ENCODE measurements around the gene SAFB2. TPM values are rescaled to one million over a fixed set of nuclear protein-coding genes. Genes with fewer than 3 reads are reported as not detected.

Gene SAFB2
- total and polyA plus RNA-seq, 10 of the 15 experiments (the other 5 are each of a cell fraction or from before 2014, with no cell fraction given): 4.5 to 89.2 (median 42.9) TPM

DNA sequence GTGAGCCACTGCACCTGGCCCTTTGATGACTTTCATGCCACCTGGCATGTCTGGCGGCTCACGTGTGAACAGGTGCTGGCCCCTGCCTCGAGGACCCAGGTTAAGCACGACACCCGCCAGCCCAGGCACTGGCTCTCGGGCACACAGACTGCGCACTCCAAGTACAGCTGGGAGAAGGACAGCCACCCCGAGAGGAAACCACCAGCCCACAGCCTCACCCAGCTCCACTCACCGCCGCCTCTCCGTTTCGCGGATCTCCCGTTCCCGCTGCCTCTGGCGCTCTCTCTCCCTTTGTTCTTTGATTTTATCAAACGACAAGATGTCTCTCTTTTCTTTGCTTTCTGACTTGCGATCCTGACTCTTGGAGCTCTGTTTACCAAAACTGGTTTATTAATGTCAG, 27.4 kb downstream of the SAFB2 start:
- FAIRE-seq (no peak), DNase-seq (ENCODE audit: low read depth, low spot score) (no peak), ATAC-seq (no peak)
- Histone ChIP-seq H3K4me1 (ENCODE audit: control insufficient read depth, insufficient read depth, low read length) (no peaks in the 10 kb centered on the region), H3K27ac (ENCODE audit: control insufficient read depth, insufficient read depth) (no peak overlapping the region), H3K9ac (ENCODE audit: control insufficient read depth, insufficient read depth, low read length) (no peak overlapping the region), H4K20me1 (ENCODE audit: control insufficient read depth, insufficient read depth) (no peaks in the 10 kb centered on the region), H2AFZ (ENCODE audit: control insufficient read depth, low read depth, low read length) (no peak overlapping the region), H3K27me3 (replicated peaks in 1 of 2; ENCODE audit: control insufficient read depth in 2 of 2, insufficient read depth in 2 of 2, low read length in 1 of 2) (no peaks in the 10 kb centered on the region), H3K9me3 (replicated peaks; ENCODE audit: control insufficient read depth, insufficient read depth, low read length) (no peaks in the 10 kb centered on the region), H3K79me2 (ENCODE audit: control insufficient read depth, insufficient read depth, low read length) (no peaks in the 10 kb centered on the region), H3K4me3 (no peak overlapping the region), H3K36me3 (ENCODE audit: control insufficient read depth in 2 of 2, insufficient read depth in 2 of 2, low read length in 1 of 2) (peaks cover 45 to 56% of the 10 kb centered on the region in 2 experiments), H3K4me2 (ENCODE audit: control insufficient read depth, insufficient read depth) (no peak overlapping the region)
- WGBS (ENCODE audit: insufficient coverage, insufficient replicate concordance, low lambda C conversion rate, missing lambda C conversion rate): 97% methylated on average over 18 of the region's 18 CpGs
- CTCF ChIA-PET: no interaction called here
- no TSS peak for BruUV-seq (replicated peaks)
- SMC1A ChIA-PET (ENCODE audit: uncharacterized antibody, unreplicated experiment): no interaction called here
- intact Hi-C loops (cut with micrococcal nuclease; ENCODE audit: unreplicated experiment): no loop called here
- RAD21 ChIA-PET (ENCODE audit: unreplicated experiment): no interaction called here
- no peak for TF ChIP-seq RFX5 (IDR thresholded peaks at IDR 0.05; ENCODE audit: low read depth, low read length)
- TF ChIP-seq FOS (IDR thresholded peaks at IDR 0.05; ENCODE audit: borderline replicate concordance, extremely low read depth, insufficient read length): no peak
- no peak for TF ChIP-seq RUNX3 (IDR thresholded peaks at IDR 0.05; ENCODE audit: low read length)
- TF ChIP-seq CBX5 (IDR thresholded peaks at IDR 0.05; ENCODE audit: low read depth): no peak
- TF ChIP-seq NRF1 (conservative IDR thresholded peaks at IDR 0.05; ENCODE audit: low read depth, low read length): no peak
- TF ChIP-seq ATF7 (IDR thresholded peaks at IDR 0.05; ENCODE audit: low read depth): no peak
- TF ChIP-seq YY1 (IDR thresholded peaks at IDR 0.05; ENCODE audit: low read depth, low read length): no peak
- TF ChIP-seq, protein P1, sequence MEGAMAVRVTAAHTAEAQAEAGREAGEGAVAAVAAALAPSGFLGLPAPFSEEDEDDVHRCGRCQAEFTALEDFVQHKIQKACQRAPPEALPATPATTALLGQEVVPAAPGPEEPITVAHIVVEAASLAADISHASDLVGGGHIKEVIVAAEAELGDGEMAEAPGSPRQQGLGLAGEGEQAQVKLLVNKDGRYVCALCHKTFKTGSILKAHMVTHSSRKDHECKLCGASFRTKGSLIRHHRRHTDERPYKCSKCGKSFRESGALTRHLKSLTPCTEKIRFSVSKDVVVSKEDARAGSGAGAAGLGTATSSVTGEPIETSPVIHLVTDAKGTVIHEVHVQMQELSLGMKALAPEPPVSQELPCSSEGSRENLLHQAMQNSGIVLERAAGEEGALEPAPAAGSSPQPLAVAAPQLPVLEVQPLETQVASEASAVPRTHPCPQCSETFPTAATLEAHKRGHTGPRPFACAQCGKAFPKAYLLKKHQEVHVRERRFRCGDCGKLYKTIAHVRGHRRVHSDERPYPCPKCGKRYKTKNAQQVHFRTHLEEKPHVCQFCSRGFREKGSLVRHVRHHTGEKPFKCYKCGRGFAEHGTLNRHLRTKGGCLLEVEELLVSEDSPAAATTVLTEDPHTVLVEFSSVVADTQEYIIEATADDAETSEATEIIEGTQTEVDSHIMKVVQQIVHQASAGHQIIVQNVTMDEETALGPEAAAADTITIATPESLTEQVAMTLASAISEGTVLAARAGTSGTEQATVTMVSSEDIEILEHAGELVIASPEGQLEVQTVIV (IDR thresholded peaks at IDR 0.05; ENCODE audit: borderline replicate concordance, partially characterized antibody): no peak
- TF ChIP-seq, protein P2, sequence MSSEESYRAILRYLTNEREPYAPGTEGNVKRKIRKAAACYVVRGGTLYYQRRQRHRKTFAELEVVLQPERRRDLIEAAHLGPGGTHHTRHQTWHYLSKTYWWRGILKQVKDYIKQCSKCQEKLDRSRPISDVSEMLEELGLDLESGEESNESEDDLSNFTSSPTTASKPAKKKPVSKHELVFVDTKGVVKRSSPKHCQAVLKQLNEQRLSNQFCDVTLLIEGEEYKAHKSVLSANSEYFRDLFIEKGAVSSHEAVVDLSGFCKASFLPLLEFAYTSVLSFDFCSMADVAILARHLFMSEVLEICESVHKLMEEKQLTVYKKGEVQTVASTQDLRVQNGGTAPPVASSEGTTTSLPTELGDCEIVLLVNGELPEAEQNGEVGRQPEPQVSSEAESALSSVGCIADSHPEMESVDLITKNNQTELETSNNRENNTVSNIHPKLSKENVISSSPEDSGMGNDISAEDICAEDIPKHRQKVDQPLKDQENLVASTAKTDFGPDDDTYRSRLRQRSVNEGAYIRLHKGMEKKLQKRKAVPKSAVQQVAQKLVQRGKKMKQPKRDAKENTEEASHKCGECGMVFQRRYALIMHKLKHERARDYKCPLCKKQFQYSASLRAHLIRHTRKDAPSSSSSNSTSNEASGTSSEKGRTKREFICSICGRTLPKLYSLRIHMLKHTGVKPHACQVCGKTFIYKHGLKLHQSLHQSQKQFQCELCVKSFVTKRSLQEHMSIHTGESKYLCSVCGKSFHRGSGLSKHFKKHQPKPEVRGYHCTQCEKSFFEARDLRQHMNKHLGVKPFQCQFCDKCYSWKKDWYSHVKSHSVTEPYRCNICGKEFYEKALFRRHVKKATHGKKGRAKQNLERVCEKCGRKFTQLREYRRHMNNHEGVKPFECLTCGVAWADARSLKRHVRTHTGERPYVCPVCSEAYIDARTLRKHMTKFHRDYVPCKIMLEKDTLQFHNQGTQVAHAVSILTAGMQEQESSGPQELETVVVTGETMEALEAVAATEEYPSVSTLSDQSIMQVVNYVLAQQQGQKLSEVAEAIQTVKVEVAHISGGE (CRISPR knock-in tag; IDR thresholded peaks at IDR 0.05): no peak
- TF ChIP-seq NFYB (IDR thresholded peaks at IDR 0.05; ENCODE audit: insufficient read depth, low read depth, low read length): no peak
- TF ChIP-seq NR2C1 (IDR thresholded peaks at IDR 0.05): no peak
- no peak for TF ChIP-seq KAT2A (conservative IDR thresholded peaks at IDR 0.05; ENCODE audit: control insufficient read depth, low read depth, low read length)
- no peak for TF ChIP-seq ZNF274 (IDR thresholded peaks at IDR 0.05; ENCODE audit: insufficient read depth, insufficient read length)
- no peak for TF ChIP-seq JUNB (IDR thresholded peaks at IDR 0.05)
- TF ChIP-seq CBFB (IDR thresholded peaks at IDR 0.05; ENCODE audit: low read depth): no peak
- no peak for TF ChIP-seq KLF5 (IDR thresholded peaks at IDR 0.05; ENCODE audit: partially characterized antibody)
- TF ChIP-seq, protein P3, sequence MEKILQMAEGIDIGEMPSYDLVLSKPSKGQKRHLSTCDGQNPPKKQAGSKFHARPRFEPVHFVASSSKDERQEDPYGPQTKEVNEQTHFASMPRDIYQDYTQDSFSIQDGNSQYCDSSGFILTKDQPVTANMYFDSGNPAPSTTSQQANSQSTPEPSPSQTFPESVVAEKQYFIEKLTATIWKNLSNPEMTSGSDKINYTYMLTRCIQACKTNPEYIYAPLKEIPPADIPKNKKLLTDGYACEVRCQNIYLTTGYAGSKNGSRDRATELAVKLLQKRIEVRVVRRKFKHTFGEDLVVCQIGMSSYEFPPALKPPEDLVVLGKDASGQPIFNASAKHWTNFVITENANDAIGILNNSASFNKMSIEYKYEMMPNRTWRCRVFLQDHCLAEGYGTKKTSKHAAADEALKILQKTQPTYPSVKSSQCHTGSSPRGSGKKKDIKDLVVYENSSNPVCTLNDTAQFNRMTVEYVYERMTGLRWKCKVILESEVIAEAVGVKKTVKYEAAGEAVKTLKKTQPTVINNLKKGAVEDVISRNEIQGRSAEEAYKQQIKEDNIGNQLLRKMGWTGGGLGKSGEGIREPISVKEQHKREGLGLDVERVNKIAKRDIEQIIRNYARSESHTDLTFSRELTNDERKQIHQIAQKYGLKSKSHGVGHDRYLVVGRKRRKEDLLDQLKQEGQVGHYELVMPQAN (conservative IDR thresholded peaks at IDR 0.05): no peak
- no peak for TF ChIP-seq EZH2 (IDR thresholded peaks at IDR 0.05; ENCODE audit: borderline replicate concordance, control insufficient read depth, low read depth, low read length)
- TF ChIP-seq POLR2AphosphoS2 (IDR thresholded peaks at IDR 0.05; ENCODE audit: low read depth, low read length): no peak
- in situ Hi-C loops (cut with MboI): no loop called here
- POLR2A ChIA-PET: no interaction called here
